ENCODE results near the gene SLC7A11.

DNA sequence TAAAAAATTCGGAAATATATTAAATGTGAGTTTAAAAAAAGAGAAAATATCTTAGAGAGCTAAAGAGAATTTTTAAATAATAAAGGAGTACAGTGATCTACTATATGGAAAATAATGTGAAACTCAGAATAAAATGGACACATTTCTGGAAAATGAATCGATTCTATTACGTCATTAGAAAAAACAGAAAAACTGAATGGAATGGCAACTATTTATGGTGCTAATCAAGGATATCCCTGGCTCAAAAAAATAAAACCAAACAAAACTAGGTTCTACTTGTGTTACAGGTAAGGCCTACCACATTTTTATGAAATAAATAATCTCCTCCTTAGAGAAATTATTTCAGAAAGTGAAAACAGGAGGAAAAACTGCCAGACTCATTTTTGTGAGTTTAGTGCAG is 5.5 kb upstream of the SLC7A11 start:
- TF ChIP-seq GATA3 (IDR thresholded peaks at IDR 0.05; ENCODE audit: low read depth, low read length) = no peak
- TF ChIP-seq GATA2 (IDR thresholded peaks at IDR 0.05; ENCODE audit: low read depth, low read length) = no peak
